ENCODE measurements around the gene ARF4.

- TF ChIP-seq CTCF (IDR thresholded peaks at IDR 0.05 in 8 of 11, conservative IDR thresholded peaks at IDR 0.05 in 3 of 11) (peak in 3 of 11 experiments; percentile 5 to 30 (median 13)), POLR2A (IDR thresholded peaks at IDR 0.05) (peak in 2 of 3 donors; percentile 6 to 20)
These were observed 41.2 kb downstream of the ARF4 start, which contains the start of gene PDE12 for GRCh38 chr3:57555738-57556458.

Data from spleen (tissue), 7 donors.